ENCODE results near the gene ADAM19. TPM values are rescaled to one million over a fixed set of nuclear protein-coding genes. Genes with fewer than 3 reads are reported as not detected.
A peak's percentile ranks its signal among the peaks of the same experiment; 100 is the strongest.

ADAM19 gene
- total and polyA plus RNA-seq, 2 experiments from 2014 or later = 6.0 to 8.6 TPM

- TF ChIP-seq EZH2 (IDR thresholded peaks at IDR 0.05; ENCODE audit: borderline replicate concordance) (no peak), EZH2phosphoT487 (IDR thresholded peaks at IDR 0.05; ENCODE audit: low read depth, severe bottlenecking, unreplicated experiment) (no peak)
- TF ChIP-seq, protein P1, sequence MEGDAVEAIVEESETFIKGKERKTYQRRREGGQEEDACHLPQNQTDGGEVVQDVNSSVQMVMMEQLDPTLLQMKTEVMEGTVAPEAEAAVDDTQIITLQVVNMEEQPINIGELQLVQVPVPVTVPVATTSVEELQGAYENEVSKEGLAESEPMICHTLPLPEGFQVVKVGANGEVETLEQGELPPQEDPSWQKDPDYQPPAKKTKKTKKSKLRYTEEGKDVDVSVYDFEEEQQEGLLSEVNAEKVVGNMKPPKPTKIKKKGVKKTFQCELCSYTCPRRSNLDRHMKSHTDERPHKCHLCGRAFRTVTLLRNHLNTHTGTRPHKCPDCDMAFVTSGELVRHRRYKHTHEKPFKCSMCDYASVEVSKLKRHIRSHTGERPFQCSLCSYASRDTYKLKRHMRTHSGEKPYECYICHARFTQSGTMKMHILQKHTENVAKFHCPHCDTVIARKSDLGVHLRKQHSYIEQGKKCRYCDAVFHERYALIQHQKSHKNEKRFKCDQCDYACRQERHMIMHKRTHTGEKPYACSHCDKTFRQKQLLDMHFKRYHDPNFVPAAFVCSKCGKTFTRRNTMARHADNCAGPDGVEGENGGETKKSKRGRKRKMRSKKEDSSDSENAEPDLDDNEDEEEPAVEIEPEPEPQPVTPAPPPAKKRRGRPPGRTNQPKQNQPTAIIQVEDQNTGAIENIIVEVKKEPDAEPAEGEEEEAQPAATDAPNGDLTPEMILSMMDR (IDR thresholded peaks at IDR 0.05; ENCODE audit: poor library complexity) = no peak
- Histone ChIP-seq H2AFZ (no peak overlapping the region), H3K9me3 (ENCODE audit: low read depth) (no peaks in the 10 kb centered on the region), H4K20me1 (ENCODE audit: insufficient read depth, poor library complexity, severe bottlenecking) (no peaks in the 10 kb centered on the region), H3K4me2 (no peak overlapping the region), H3K4me3 (no peak overlapping the region), H3K27ac (peak overlapping the region; percentile 45), H3K9me2 (replicated peaks; ENCODE audit: insufficient read depth) (no peaks in the 10 kb centered on the region), H3K79me2 (no peaks in the 10 kb centered on the region), H3K4me1 (ENCODE audit: insufficient read depth) (peaks cover 8% of the 10 kb centered on the region), H3K36me3 (replicated peaks; ENCODE audit: insufficient read depth, low read depth) (no peaks in the 10 kb centered on the region), H3K27me3 (no peaks in the 10 kb centered on the region)
- WGBS (ENCODE audit: low lambda C conversion rate, missing lambda C conversion rate) = 96% methylated on average over 7 of the region's 9 CpGs
- DNase-seq (ENCODE audit: low spot score) = no peak
These were observed 129.1 kb downstream of the ADAM19 start for GRCh38 chr5:157446412-157446935.

DNA sequence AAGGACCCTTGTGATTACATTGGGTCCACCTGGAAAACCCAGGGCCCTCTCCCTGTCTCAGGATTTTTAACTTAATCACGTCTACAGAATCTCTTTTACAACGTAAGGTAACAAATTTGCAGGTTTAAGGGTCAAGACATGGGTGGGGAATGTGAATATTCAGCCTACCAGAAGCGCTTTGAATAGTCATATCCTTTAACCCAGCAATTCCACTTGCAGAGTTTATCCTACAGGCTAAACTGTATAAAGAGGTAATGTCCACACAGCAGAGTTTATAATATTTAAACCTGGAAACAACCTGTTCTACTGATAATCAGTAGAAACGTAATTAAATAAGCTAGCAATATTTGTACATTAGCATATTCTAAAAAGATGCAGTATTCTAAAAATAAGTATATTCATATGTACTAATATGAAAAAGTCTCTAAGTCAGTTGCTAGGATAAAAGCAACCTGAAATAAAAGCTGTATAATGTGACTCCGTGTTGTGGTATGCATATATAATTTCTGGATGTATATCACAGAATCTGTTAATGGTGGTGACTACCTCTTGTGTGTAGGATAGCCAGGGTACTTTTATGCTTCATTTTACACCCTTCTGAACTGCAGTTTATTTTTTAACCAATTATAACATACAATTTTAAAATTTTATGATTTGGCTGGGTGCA lies 129.7 kb downstream of the ADAM19 start:
- Histone ChIP-seq H3K4me3 (no peak overlapping the region), H4K20me1 (ENCODE audit: insufficient read depth, poor library complexity, severe bottlenecking) (no peaks in the 10 kb centered on the region), H3K9me3 (ENCODE audit: low read depth) (no peaks in the 10 kb centered on the region), H3K4me2 (no peak overlapping the region), H3K36me3 (replicated peaks; ENCODE audit: insufficient read depth, low read depth) (no peaks in the 10 kb centered on the region), H3K27ac (no peak overlapping the region), H3K79me2 (no peaks in the 10 kb centered on the region), H3K4me1 (ENCODE audit: insufficient read depth) (peaks cover 8% of the 10 kb centered on the region), H2AFZ (no peak overlapping the region), H3K27me3 (no peaks in the 10 kb centered on the region), H3K9me2 (replicated peaks; ENCODE audit: insufficient read depth) (no peaks in the 10 kb centered on the region)
- TF ChIP-seq, protein P1 (IDR thresholded peaks at IDR 0.05; ENCODE audit: poor library complexity) = no peak
- TF ChIP-seq EZH2phosphoT487 (IDR thresholded peaks at IDR 0.05; ENCODE audit: low read depth, severe bottlenecking, unreplicated experiment) = no peak
- no peak for TF ChIP-seq EZH2 (IDR thresholded peaks at IDR 0.05; ENCODE audit: borderline replicate concordance)
- 87% methylated on average over 5 of the region's 5 CpGs for WGBS (ENCODE audit: low lambda C conversion rate, missing lambda C conversion rate)
- DNase-seq (ENCODE audit: low spot score) = no peak

DNA sequence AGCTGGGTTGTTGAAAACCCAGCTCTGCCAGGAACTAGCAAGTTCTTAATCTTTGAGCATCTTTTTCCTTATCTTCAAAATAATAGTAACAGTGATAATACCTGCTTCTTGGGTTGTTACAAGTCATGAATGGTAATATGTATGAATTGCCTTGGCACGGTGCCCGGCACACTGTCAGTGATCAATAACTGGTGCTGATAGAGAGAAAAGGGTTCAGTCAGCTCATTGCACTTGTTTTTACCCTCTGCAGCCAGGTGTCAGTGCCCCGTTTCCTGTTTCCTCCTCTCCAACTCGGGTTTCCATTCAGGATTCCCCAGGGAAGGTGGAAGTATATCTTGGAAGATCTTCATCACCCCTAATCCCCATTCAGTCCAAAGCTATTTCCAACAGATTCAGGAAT lies 131.4 kb downstream of the ADAM19 start:
- H3K27ac ChIP-seq = no peak overlapping the region
- no peaks in the 10 kb centered on the region for H3K27me3 ChIP-seq
- H3K36me3 ChIP-seq (replicated peaks; ENCODE audit: insufficient read depth, low read depth) = no peaks in the 10 kb centered on the region
- no peaks in the 10 kb centered on the region for H4K20me1 ChIP-seq (ENCODE audit: insufficient read depth, poor library complexity, severe bottlenecking)
- no peaks in the 10 kb centered on the region for H3K9me3 ChIP-seq (ENCODE audit: low read depth)
- H3K4me3 ChIP-seq = no peak overlapping the region
- WGBS (ENCODE audit: low lambda C conversion rate, missing lambda C conversion rate) = 80% methylated on average over 4 of the region's 4 CpGs
- peaks cover 3% of the 10 kb centered on the region for H3K4me1 ChIP-seq (ENCODE audit: insufficient read depth)
- H3K9me2 ChIP-seq (replicated peaks; ENCODE audit: insufficient read depth) = no peaks in the 10 kb centered on the region
- H3K79me2 ChIP-seq = no peaks in the 10 kb centered on the region
- H2AFZ ChIP-seq = no peak overlapping the region
- TF ChIP-seq, protein P1 (IDR thresholded peaks at IDR 0.05; ENCODE audit: poor library complexity) = no peak
- TF ChIP-seq EZH2phosphoT487 (IDR thresholded peaks at IDR 0.05; ENCODE audit: low read depth, severe bottlenecking, unreplicated experiment) (no peak), EZH2 (IDR thresholded peaks at IDR 0.05; ENCODE audit: borderline replicate concordance) (no peak)
- no peak overlapping the region for H3K4me2 ChIP-seq
- DNase-seq (ENCODE audit: low spot score) = no peak
